ENCODE measurements around the gene STXBP4.

The STXBP4 gene

DNA sequence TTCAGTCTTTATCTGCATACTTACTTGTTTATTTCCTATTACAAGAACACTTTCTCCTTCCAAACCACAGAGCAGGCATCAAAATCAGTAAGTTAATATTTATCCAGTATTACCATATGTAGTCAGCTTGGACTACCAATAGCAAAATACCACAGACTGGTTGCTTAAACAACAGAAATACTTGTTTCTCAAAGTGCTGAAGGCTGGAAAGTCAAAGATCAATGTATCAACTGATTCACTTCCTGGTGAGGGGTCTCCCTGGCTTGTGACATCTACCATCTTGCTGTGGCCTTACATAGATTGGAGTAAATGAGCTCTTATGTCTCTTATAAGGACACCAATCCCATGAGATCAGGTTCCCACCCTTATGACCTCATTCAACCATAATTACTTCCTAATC, 2.6 kb downstream of the STXBP4 start:
- no peak for DNase-seq

DNA sequence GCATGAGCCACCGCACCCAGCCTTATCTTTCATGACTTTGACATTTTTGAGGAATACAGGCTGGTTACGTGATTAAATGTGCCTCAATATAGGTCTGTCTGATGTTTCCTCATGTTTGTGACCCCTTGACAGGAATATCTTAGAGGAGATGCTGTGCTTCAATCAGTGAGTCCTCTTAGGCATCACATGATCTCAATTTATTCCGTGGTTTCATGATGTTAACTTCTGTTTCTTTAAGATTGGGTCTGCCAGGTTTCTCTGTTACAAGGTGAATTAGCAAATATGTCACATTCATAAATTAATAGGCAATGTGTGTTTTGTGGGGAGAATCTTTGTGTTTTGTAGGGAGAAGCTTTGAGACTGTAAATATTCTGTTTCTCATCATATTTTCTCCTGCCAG, 3.3 kb downstream of the STXBP4 start:
- no peak for DNase-seq

DNA sequence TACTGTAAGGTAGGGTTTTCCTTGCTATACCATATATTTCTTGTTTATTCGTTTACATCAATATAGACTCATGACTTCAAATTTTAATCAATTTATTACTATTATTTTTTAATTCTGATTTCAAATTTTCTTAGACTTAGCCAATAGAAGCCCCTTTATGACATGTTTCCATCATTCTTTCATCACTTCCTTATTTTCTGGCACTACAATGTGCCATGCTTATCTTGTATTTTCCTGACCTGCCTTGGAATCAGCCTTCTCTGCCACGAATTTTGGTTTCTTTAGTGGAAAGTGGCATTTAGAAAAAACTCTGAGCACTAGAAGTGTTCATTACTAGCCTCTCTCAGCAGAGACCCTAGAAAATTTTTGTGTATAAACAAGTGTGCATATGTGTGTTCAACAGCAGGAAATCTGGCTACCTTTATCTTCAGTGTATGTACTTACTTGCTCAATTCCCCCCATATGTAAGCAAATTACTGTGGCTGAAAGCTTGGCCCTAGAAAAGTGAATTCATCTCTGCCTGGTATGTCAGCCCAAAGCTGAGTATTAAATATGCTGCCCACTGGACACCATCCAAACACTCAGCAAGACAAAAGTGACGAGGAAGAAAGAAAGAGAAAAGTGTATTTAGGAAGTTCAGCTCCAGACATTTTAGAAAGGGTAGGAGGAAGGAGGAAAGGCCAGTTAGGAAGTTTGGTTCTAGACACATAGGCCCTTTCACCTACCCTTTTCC, 4.0 kb downstream of the STXBP4 start:
- DNase-seq, result no peak

DNA sequence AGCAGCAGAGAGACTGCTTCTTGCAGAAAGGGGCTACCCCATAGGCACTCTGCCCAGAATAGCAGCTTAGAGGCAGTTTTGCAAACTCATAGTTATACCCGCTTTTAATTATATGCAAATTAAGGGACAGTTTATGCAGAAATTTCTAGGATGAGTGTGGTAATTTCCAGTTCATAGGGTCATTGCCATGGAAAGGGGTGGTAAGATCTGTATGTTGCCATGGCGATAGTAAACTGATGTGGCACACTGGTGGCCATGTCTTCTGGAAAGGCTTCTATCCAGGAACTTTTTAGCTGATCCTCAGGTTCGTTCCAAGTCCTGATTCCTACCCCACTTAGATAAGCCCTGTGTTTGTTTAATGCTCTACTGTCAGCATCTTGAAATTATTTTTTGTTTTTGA, 6.2 kb downstream of the STXBP4 start:
- DNase-seq, result no peak

DNA sequence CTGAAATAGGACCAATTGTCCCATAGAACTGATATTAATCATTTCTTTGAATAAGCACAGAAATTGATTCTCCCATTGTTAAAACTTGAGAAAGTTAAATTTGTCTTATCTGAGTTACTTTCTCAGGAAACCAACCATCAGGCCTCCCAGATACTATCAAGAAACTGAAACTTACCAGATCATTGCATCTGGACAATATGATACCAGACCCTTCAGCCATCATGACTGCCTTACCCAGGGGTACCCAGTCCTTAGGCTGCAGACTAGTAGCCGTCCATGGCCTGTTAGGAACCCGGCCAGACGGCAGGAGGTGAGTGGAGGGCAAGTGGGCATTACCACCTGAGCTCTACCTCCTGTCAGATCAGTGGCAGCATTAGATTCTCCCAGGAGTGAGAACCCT, 7.8 kb downstream of the STXBP4 start:
- no peak for DNase-seq

DNA sequence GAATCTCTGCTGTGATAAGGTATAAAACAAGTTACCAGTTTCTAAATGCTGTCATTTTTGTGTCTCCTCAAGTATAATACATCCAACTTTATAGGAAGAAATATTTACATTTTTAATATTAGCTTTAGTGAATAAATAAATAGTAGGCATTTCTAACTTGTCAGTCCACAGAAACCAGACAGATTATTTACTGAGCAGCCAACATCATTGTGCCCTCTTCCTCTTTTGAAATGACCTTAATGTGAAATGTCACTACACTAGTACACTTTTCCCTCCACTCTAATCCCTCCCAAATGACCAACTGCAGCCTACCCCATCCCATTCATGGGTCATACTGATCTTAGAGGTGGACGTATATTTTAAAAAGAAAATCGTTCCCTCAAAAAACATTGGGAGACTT, 9.2 kb downstream of the STXBP4 start:
- DNase-seq, result no peak

DNA sequence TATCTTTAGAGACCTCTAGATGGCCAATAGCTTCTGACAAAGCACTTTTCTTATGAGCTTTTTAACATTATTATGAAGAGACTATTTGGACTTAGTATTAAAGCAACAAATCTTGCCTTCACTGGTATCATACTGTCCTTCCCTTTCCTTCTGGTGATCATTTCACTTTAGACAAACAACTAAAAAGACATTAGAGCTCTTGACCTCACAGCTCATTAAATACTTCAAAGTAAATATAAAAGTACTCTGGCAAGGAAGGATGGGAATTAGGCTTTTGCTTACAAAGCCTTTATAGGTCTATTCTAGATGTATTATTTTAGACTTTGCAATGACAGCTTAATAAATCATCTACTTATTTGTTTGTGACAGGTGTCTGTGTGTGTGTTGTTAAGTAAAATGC, 11.1 kb downstream of the STXBP4 start:
- DNase-seq, result peak; percentile 1

DNA sequence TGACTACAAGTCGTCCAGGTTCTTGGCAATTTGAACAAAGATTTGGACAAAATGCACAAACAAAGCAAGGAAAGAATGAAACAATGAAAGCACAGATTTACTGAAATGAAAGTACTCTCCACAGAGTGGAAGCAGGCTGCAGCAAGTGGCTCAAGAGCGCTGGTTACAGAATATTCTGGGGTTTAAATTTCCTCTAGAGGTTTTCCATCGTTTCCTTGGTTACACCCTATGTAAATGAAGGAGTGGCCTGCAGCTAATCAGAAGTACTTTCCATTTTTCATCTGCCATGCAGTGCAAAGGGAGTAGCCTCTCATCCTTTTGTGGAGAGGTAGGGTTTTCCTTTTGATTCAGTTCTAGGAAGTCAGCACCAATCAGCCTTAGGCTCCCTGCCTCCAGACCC, 11.8 kb downstream of the STXBP4 start:
- DNase-seq, result no peak

DNA sequence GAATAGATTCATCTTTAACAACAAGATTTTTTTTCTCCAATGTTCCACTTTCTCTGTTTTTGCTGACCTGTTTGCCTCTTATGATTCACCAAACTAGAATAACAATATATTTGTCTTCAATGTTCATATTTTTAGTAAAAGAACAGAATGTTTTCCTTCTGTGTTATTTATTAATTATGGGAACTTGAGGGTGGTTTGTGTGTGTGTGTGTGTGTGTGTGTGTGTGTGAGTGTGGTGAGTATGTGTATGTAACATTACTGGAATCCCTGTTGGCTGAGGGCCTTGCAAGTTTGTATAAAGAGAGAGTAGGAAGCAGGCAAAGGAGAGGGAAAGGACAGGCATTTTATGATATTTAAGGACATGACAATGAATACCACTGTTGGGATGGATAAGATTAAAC, 13.8 kb downstream of the STXBP4 start:
- no peak for DNase-seq

DNA sequence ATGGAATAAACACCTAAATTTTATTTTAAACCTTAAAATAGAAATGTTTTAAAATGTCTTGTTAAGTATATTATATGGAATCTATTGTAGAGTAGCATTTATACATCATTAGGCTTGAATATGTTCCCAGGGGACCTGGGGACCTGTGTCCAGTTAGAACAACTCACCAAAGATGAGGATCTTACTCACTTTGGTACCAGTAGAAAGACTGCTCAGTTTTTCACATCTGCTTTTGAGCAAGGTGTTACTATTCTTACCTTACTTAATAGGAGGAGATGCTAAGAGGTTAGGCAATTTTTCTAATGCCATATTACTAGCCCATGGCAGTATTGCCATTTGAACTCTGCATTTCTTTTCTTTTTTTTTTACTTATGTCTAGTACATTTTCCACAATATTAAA, 14.7 kb downstream of the STXBP4 start:
- no peak for DNase-seq

DNA sequence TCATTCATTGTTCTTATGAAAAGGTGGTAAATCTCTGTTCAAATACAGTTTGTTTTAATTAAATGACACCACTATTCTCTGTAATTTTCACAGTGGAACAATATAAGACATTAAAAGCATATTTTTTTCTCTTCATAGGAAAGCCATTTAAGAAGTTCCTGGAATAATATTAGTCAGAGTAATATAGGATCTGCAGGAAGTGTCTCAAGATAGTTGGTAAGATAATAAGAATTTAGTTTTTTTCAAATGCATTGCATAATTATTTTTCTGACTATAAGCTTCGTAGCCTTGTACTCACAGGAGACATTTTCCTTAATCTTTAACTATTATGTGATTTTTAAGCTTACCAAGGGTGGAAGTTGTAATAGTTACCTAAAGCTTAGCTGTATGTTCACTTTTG, 16.9 kb downstream of the STXBP4 start:
- no peak for DNase-seq

DNA sequence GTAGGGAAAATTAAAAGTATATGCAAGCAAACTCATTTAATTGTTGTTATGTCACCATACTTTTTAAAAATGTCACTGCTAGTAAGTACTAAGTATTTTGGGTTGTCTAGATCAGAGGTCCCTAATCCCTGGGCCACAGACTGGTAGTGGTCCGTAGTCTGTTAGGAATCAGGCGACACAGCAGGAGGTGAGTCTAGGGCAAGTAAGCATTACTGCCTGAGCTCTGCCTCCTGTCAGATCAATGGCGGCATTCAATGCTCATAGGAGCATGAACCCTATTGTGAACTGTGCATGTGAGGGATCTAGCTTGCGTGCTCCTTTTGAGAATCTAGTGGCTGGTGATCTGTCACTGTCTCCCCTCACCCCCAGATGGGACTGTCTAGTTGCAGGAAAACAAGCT, 21.6 kb downstream of the STXBP4 start:
- no peak for DNase-seq

DNA sequence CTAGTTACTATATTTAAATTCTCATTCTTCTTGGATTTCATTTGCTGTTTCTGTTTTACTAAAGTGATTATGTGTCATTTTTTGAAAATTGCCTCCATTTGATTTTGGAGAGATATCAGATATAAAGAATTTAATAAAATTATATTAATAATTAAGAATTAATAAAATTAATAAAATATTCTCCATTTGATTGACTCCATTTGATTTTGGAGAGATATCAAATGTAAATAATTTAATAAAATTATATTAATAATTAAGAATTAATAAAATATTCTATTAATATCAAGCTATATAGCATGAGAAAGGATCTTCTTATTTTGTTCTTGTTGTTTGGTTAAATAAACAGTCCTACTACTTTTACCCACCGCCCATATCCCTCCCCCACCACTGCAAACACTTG, 23.0 kb downstream of the STXBP4 start:
- DNase-seq, result no peak

DNA sequence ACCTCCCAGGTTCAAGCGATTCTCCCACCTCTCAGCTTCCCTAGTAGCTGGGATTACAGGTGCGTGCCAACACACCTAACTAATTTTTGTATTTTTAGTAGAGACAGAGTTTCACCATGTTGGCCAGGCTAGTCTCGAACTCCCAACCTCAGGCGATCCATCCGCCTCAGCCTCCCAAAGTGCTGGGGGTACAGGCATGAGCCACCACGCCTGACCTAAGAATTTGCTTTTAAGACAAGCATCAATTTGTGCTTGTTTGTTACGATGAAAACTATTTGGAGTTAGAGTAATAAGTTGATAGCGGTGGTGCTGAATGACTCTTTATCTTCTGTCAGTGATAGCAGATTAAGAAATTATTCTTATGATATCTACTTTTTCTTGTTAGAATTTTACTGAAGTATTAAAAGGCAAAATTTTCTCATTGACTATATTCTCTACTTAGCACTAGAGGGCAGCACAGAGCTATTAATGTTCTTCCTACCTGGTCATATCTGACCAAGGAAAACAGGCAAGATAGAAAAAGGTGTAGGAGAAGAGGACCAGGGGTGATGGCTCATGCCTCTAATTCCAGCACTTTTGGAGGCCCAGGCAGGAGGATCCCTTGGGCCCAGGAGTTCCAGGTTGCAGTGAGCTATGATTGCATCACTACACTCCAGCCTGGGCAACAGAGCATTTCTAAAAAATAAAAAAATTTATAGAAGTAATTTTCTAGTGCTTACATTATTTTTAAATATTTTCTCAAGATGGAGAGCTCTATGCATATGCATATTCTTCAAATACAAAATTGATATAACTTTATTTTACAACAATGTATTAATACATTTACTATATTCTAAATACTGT, 24.5 kb downstream of the STXBP4 start:
- peak; percentile 44 for DNase-seq

DNA sequence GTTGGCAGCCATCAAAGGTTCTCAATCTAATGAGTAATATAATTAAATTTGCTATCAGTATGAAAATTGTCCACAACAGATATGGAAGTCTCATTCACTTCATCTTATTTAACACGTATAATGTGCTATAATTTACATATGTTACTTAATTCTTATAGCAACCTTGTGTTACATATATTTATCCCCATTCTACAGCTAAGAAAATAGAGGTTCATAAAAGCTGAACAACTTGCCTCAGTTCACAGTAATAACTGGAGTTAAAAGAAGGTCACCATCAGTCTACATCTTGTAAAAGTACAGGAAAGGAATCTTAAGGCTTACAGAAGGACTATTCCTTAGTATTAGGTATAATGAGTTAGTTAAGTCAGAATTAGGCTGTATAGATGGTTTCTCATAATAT, 27.9 kb downstream of the STXBP4 start:
- no peak for DNase-seq

DNA sequence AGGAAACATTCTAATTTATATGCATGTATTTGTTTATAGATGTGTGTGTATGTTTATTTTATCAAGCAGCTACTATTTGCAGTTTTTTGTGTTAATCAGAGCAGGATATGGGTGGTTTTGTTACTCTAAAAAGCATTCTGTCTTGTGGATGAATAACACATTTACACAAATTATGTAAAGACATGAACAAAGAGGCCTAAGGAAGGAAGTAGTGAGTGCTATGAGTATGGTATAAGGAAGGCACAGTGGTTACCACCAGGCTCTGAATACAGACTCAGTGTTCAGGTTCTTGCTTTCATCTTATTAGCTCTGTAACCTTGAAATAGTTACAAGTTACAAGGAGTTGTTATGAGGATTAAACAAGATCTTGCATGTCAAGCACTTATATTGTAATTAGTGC, 33.9 kb downstream of the STXBP4 start:
- no peak for DNase-seq

DNA sequence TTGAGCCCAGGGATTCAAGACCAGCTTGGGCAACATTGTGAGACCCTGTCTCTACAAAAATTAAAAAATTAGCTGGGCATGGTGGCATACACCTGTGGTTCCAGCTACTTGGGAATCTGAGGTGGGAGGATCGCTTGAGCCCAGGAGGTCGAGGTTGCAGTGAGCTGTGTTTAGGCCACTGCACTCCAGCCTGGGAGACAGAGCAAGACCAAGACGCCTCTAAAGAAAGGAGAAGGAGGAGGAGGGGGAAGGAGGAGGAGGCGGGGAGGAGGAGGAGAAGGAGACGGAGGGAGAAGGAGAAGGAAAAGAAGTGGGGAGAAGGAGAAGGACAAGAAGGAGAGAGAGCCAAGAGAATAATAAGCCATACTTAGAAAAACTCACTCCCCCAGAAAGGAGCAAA, 35.9 kb downstream of the STXBP4 start:
- no peak for DNase-seq

DNA sequence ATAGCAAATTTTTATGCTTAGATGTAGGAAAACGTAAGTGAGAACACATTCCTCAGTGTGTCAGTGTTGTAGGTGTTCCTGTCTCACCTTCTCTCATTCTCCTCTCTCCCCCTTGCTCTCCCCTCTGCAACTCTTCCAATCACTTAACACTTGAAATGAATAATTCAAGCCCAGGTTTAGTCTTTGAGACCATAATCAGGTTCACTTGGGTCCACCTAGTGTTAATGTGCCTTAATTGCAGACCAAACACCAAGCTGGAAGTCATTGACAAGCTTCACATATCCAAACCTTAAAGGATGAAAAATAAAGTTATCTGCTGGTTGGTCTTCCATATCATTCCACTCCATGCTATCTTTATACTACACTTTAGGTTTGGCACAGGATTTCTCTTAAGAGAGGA, 37.0 kb downstream of the STXBP4 start:
- DNase-seq, result no peak

DNA sequence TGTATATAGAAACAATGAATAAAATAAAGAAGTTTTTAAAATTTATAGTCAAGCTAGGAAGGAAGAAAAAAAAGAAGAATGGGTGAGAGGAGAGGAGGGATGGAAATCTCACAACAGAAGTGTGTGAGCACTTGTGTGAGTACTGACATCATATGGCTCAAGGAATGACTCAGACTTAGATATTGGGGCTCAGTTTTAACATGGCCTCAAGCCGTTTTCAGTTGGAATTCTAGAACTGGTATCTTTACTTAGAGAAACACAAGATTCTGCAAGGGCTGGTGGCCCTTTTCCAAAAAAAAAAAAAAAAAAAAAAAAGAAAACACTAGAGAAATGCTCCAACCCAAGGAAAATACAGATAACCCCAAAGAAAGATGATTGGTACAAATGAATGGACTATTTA, 55.1 kb downstream of the STXBP4 start:
- no peak for DNase-seq

DNA sequence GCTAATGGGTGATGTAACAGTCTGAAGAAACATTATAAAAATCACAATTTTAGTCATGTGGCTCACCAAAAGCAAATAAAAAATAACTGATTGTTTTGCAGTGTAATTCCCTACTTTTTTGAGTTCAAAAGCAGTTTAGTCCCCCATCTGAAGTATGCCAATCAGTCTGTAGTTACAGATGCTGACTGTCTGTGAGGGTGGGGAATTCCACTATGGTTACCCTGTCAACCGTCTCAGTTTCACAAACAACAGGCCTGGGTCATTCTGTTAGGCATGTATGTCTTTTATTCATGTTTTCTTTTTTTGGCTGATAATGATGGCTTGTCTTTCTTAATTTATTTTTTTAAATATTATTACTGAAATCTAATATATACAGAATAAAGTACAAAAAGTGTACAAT, 69.3 kb downstream of the STXBP4 start:
- no peak for DNase-seq

DNA sequence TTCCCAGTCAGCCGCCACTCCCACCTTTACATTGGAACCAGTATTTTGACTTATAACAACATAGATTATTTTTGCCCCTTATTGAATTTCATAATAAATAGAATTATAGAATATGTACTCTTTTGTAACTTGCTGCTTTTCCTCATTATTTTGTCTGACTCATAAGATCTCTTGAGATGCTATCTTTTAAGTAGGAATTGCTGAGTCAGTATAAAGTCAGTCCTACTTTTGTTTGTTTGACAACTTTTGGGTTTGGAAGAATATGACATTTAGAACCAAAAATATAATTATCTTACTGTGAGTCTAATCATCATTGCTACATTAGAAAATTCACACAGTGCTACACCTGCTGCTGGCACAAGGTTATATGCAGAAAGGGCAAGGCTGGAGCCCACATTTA, 69.7 kb downstream of the STXBP4 start:
- no peak for DNase-seq

DNA sequence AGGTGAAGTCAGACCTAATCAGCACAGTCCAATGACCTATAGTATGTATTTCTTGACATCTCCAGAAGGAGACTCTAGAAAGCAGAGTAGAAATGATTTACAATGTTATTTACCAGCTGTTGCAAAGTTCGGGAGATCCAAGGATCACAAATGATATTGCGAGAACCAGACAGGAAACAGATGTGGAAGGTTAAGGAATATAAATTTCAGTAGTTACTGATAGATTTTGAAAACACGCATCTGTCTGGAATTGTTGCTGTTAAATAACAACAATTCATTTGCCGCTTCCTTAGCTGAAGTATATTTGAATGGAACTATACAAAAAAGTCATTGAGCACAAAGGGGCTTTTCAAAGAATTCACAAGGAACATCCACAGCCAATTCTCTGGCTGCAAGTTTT, 72.0 kb downstream of the STXBP4 start:
- DNase-seq, result no peak

DNA sequence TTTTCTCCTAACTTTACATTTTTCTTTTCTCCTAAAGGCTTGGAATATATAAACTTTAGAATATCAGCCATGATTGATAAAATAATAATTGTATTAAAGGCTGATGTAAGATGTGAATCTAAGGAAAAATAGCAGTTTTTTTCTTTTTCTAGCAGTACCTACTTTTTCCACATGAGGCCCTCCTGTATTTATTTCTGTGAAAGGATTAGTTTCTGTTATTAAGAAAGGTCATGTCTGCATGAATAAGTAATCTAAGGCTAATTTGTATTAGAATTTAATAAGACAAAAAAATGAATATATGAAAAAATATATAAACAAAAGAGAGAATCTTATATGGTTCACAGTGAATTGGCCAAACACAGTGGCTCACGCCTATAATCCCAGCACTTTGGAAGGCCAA, 85.3 kb downstream of the STXBP4 start:
- DNase-seq, result no peak

DNA sequence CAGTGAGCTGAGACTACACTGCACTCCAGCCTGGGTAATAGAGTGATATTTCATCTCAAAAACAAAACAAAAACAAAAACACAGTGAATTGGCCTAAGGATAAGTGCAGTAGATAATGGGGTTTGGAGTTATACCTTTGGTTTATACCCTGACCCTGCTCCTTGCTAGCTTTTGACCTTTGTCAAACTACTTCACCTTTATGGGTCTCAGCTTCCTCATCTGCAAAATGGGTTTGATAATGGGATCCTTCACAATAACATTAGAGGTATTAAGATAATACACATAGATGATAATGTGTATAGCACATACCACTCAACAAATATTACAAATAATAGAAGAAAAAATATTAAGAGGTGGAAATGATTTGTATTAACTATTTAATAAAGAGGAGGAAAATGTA, 85.9 kb downstream of the STXBP4 start:
- DNase-seq, result no peak

DNA sequence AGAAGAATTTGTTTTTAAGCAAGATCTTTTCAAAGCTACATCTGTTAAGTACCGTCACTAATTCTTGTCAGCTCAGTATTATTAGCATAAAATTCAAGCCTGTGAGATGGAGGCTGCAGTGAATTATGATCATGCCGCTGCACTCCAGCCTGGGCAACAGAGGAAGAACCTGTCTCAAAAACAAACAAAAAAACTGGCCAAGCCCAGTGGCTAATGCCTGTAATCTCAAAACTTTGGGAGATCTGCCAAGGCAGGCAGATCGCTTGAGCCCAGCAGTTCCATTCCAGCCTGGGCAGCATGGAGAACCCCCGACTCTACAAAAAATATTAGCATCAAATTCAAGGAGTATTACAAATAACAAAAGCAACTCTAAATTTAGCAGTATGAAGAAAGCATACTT, 88.0 kb downstream of the STXBP4 start:
- DNase-seq, result peak; percentile 14

All from NCI-H510A (cell line).